HepG2 (cell line): ENCODE data around the gene TAT. TPM values are rescaled to one million over a fixed set of nuclear protein-coding genes. Genes with fewer than 3 reads are reported as not detected.
A peak's percentile ranks its signal among the peaks of the same experiment; 100 is the strongest.

Experiments
- ATM ChIP-seq: fragments of 450-650 bp; IDR thresholded peaks from 2 replicates; pipeline ENCODE4 v1.7.1; 2017; ENCODE audit warnings: mild to moderate bottlenecking, borderline replicate concordance
- CHD4 ChIP-seq: fragments of 200-600 bp; sonication (generic); IDR thresholded peaks from 2 replicates; pipeline ENCODE4 v1.7.0; 2017; ENCODE audit warnings: mild to moderate bottlenecking, low read length, borderline replicate concordance
- FOXO1 ChIP-seq: sonication (generic); formaldehyde crosslinking; IDR thresholded peaks from 2 replicates; pipeline ENCODE4 v1.4.0; 2020; ENCODE audit warnings: missing genetic modification reagents
- HBP1 ChIP-seq: IDR thresholded peaks from 2 replicates; pipeline ENCODE4 v1.6.1; 2016; ENCODE audit warnings: low read depth, control low read depth
- HDAC6 ChIP-seq: fragments of 200-600 bp; sonication (generic); IDR thresholded peaks from 2 replicates; pipeline ENCODE4 v1.7.0; 2017; ENCODE audit warnings: mild to moderate bottlenecking, antibody characterized with exemption, low read length, low read depth
- HOXA3 ChIP-seq: sonication (generic); formaldehyde crosslinking; IDR thresholded peaks from 2 replicates; pipeline ENCODE4 v1.5.0; 2020; ENCODE audit warnings: missing genetic modification reagents
- MIXL1 ChIP-seq: IDR thresholded peaks from 2 replicates; pipeline ENCODE4 v1.6.1; 2016
- MTA3 ChIP-seq: sonication (generic); formaldehyde crosslinking; IDR thresholded peaks from 2 replicates; pipeline ENCODE4 v1.4.0; 2020; ENCODE audit warnings: missing genetic modification reagents
- NFE2L2 ChIP-seq: fragments of 150-350 bp; IDR thresholded peaks from 2 replicates; pipeline ENCODE4 v1.6.1; 2014; ENCODE audit warnings: low read length
- RFX1 ChIP-seq: fragments of 450-650 bp; IDR thresholded peaks from 2 replicates; pipeline ENCODE4 v1.6.1; 2017
- SNAI1 ChIP-seq: sonication (generic); formaldehyde crosslinking; IDR thresholded peaks from 2 replicates; pipeline ENCODE4 v1.5.0; 2020; ENCODE audit warnings: mild to moderate bottlenecking, missing genetic modification reagents, borderline replicate concordance
- SPEN ChIP-seq: sonication (generic); formaldehyde crosslinking; IDR thresholded peaks from 2 replicates; pipeline ENCODE4 v1.5.1; 2020; ENCODE audit warnings: low read depth, mild to moderate bottlenecking, missing genetic modification reagents
- ZBTB1 ChIP-seq: sonication (generic); formaldehyde crosslinking; IDR thresholded peaks from 2 replicates; pipeline ENCODE4 v1.4.0; 2020; ENCODE audit warnings: missing genetic modification reagents, borderline replicate concordance
- ZBTB7A ChIP-seq: sonication (generic); formaldehyde crosslinking; IDR thresholded peaks from 2 replicates; pipeline ENCODE4 v1.8.0; 2022; ENCODE audit warnings: mild to moderate bottlenecking, missing genetic modification reagents
- ZFP36L2 ChIP-seq: sonication (generic); formaldehyde crosslinking; IDR thresholded peaks from 2 replicates; pipeline ENCODE4 v1.4.0; 2020; ENCODE audit warnings: missing genetic modification reagents
- ZNF232 ChIP-seq: sonication (generic); formaldehyde crosslinking; IDR thresholded peaks from 2 replicates; pipeline ENCODE4 v1.4.0; 2020; ENCODE audit warnings: missing genetic modification reagents, borderline replicate concordance
- ZNF44 ChIP-seq: sonication (generic); formaldehyde crosslinking; IDR thresholded peaks from 2 replicates; pipeline ENCODE4 v1.5.1; 2020; ENCODE audit warnings: mild to moderate bottlenecking, missing genetic modification reagents
- ZNF549 ChIP-seq: sonication (generic); formaldehyde crosslinking; IDR thresholded peaks from 2 replicates; pipeline ENCODE4 v1.5.0; 2020; ENCODE audit warnings: missing genetic modification reagents
- ZNF770 ChIP-seq: sonication (generic); formaldehyde crosslinking; IDR thresholded peaks from 2 replicates; pipeline ENCODE4 v1.5.0; 2020; ENCODE audit warnings: mild to moderate bottlenecking, missing genetic modification reagents
- ZNF839 ChIP-seq: sonication (generic); formaldehyde crosslinking; IDR thresholded peaks from 2 replicates; pipeline ENCODE4 v1.4.0; 2020; ENCODE audit warnings: missing genetic modification reagents, mild to moderate bottlenecking, borderline replicate concordance
- polyA plus RNA-seq, 8 experiments: library from polyadenylated mRNA; depleted of rRNA in 3 of 8; stranded (reverse) in 7 of 8; unstranded in 1 of 8; fragments of >200 nt; fragmentation: Illumina TruSeq in 4 of 8; extraction: Trizol in 4 of 8; gene quantifications; 2 replicates each; pipeline versions ENCODE4 v1.2.1 to v1.2.3, GENCODE V29; 2011 to 2016; ENCODE audit warnings: low read depth in 4 of 8, missing spikeins in 1 of 8, mixed read lengths in 1 of 8; ENCODE audit not compliant: insufficient read depth in 1 of 8
- total RNA-seq, 5 experiments: library from RNA; depleted of rRNA; stranded (reverse); fragments of >200 nt; fragmentation: Illumina TruSeq; extraction: Trizol; gene quantifications; 2 replicates each; pipeline ENCODE4 v1.2.3, GENCODE V29; 2016; ENCODE audit warnings: low read depth in 1 of 5
- TF ChIP-seq, protein P1 (sequence below): IDR thresholded peaks from 2 replicates; pipeline ENCODE4 v1.6.1; 2018; ENCODE audit warnings: missing genetic modification reagents, mild to moderate bottlenecking, missing compliant biosample characterization

TAT gene
- total and polyA plus RNA-seq, 2 of the 13 experiments (the other 11 are each of a cell fraction or from before 2014, with no cell fraction given): 1.6 to 5.8 TPM

GRCh38 chr16:71585318-71585703, 8.4 kb upstream of the TAT start (continued):
- TF ChIP-seq CHD4 (no peak), ZFP36L2 (CRISPR knock-in tag) (no peak), FOXO1 (peak; percentile 40; the same call in 1 of the 2 replicates), NFE2L2 (no peak), ATM (peak; percentile 94; the same call in 1 of the 2 replicates), ZBTB1 (CRISPR knock-in tag) (no peak), MTA3 (no peak), MIXL1 (CRISPR knock-in tag) (peak; percentile 85), HDAC6 (no peak), ZNF232 (CRISPR knock-in tag) (no peak), RFX1 (no peak), ZNF770 (CRISPR knock-in tag) (no peak; the same call in 1 of the 2 replicates), ZNF549 (CRISPR knock-in tag) (no peak), HBP1 (CRISPR knock-in tag) (0 out of 2 replicates have a peak, but pooled peaks have one; percentile 49), SNAI1 (no peak), SPEN (CRISPR knock-in tag) (no peak), HOXA3 (CRISPR knock-in tag) (no peak), ZBTB7A (CRISPR knock-in tag) (no peak), ZNF839 (CRISPR knock-in tag) (no peak), ZNF44 (no peak)
- TF ChIP-seq, protein P1, sequence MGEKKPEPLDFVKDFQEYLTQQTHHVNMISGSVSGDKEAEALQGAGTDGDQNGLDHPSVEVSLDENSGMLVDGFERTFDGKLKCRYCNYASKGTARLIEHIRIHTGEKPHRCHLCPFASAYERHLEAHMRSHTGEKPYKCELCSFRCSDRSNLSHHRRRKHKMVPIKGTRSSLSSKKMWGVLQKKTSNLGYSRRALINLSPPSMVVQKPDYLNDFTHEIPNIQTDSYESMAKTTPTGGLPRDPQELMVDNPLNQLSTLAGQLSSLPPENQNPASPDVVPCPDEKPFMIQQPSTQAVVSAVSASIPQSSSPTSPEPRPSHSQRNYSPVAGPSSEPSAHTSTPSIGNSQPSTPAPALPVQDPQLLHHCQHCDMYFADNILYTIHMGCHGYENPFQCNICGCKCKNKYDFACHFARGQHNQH (CRISPR knock-in tag): no peak
